ENCODE results near the gene NPLOC4. TPM values are rescaled to one million over a fixed set of nuclear protein-coding genes. Genes with fewer than 3 reads are reported as not detected.

The NPLOC4 gene
- total and polyA plus RNA-seq, 2 of the 13 experiments (the other 11 are each of a cell fraction or from before 2014, with no cell fraction given): 57.0 to 97.0 TPM

DNA sequence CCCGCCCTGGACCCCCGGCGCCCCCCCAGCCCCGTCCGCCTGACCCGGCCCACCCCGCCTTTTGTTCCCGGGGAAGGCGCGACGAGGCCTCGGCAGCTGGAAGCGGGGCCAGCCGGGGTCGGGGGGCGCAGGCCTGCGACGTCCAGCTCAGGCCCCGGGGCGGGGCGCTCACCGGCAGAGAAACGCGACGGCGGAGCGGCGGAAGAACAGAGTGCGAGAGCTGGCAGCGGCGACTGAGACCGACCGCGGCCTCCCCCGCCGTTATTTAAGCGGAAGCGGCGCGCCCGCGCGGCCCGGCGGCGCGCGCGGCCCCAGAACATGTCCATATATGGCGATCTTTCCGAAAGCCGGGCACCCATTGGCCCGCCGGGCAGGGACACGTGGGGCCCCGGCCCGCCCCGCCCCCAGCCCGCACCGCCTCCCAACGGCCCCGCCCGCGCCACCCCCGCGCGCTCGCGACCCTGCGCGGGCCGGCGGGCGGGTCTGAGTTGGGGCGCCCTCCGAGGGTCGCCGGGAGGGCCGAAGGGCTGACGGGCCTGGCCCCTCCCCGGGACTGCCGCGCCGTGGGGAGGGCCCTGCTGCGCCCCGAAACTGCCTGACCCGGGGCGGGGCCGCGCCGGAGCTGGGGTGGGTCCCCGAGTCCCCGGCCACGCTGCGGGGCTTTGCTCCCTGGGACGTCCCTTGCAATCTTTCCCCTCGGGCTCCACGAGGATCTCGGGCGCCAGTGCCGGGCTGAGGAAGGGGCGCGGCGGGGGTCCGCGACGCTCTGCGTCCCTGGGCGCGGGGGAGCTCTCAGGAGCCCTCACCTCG, 124.1 kb downstream of the NPLOC4 start, which contains the start of gene ACTG1 (continued):
- peak; percentile 65; the same call in 1 of the 2 replicates for TF ChIP-seq CHD4 (IDR thresholded peaks at IDR 0.05; ENCODE audit: borderline replicate concordance, low read length)
- TF ChIP-seq THYN1 (CRISPR knock-in tag; IDR thresholded peaks at IDR 0.05; ENCODE audit: borderline replicate concordance, low read depth): no peak
- peak; percentile 87; the same call in 1 of the 2 replicates for TF ChIP-seq ZNF773 (CRISPR knock-in tag; IDR thresholded peaks at IDR 0.05; ENCODE audit: borderline replicate concordance)
- TF ChIP-seq, protein P1, sequence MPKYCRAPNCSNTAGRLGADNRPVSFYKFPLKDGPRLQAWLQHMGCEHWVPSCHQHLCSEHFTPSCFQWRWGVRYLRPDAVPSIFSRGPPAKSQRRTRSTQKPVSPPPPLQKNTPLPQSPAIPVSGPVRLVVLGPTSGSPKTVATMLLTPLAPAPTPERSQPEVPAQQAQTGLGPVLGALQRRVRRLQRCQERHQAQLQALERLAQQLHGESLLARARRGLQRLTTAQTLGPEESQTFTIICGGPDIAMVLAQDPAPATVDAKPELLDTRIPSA (CRISPR knock-in tag; IDR thresholded peaks at IDR 0.05; ENCODE audit: borderline replicate concordance): 0 out of 2 replicates have a peak, but pooled peaks have one; percentile 62
- TF ChIP-seq ZNF33B (CRISPR knock-in tag; IDR thresholded peaks at IDR 0.05): no peak
- peak; percentile 67; the same call in 1 of the 2 replicates for TF ChIP-seq NFYC (CRISPR knock-in tag; IDR thresholded peaks at IDR 0.05)
- no peak for TF ChIP-seq ZNF7 (CRISPR knock-in tag; IDR thresholded peaks at IDR 0.05)
- TF ChIP-seq ZNF629 (CRISPR knock-in tag; conservative IDR thresholded peaks at IDR 0.05): 0 out of 2 replicates have a peak, but pooled peaks have one; percentile 24
- TF ChIP-seq REL (CRISPR knock-in tag; conservative IDR thresholded peaks at IDR 0.05): 0 out of 2 replicates have a peak, but pooled peaks have one; percentile 65
- TF ChIP-seq TEAD3 (CRISPR knock-in tag; optimal IDR thresholded peaks at IDR 0.05; ENCODE audit: borderline replicate concordance): no peak
- no peak for TF ChIP-seq ZNF549 (CRISPR knock-in tag; IDR thresholded peaks at IDR 0.05)
- TF ChIP-seq MXD4 (CRISPR knock-in tag; IDR thresholded peaks at IDR 0.05): 0 out of 2 replicates have a peak, but pooled peaks have one; percentile 10
- TF ChIP-seq, protein P2, sequence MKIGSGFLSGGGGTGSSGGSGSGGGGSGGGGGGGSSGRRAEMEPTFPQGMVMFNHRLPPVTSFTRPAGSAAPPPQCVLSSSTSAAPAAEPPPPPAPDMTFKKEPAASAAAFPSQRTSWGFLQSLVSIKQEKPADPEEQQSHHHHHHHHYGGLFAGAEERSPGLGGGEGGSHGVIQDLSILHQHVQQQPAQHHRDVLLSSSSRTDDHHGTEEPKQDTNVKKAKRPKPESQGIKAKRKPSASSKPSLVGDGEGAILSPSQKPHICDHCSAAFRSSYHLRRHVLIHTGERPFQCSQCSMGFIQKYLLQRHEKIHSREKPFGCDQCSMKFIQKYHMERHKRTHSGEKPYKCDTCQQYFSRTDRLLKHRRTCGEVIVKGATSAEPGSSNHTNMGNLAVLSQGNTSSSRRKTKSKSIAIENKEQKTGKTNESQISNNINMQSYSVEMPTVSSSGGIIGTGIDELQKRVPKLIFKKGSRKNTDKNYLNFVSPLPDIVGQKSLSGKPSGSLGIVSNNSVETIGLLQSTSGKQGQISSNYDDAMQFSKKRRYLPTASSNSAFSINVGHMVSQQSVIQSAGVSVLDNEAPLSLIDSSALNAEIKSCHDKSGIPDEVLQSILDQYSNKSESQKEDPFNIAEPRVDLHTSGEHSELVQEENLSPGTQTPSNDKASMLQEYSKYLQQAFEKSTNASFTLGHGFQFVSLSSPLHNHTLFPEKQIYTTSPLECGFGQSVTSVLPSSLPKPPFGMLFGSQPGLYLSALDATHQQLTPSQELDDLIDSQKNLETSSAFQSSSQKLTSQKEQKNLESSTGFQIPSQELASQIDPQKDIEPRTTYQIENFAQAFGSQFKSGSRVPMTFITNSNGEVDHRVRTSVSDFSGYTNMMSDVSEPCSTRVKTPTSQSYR (CRISPR knock-in tag; IDR thresholded peaks at IDR 0.05; ENCODE audit: borderline replicate concordance): no peak
- 0 out of 2 replicates have a peak, but pooled peaks have one; percentile 56 for TF ChIP-seq BRCA1 (CRISPR knock-in tag; IDR thresholded peaks at IDR 0.05)
- TF ChIP-seq, protein P3, sequence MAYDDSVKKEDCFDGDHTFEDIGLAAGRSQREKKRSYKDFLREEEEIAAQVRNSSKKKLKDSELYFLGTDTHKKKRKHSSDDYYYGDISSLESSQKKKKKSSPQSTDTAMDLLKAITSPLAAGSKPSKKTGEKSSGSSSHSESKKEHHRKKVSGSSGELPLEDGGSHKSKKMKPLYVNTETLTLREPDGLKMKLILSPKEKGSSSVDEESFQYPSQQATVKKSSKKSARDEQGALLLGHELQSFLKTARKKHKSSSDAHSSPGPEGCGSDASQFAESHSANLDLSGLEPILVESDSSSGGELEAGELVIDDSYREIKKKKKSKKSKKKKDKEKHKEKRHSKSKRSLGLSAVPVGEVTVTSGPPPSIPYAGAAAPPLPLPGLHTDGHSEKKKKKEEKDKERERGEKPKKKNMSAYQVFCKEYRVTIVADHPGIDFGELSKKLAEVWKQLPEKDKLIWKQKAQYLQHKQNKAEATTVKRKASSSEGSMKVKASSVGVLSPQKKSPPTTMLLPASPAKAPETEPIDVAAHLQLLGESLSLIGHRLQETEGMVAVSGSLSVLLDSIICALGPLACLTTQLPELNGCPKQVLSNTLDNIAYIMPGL (CRISPR knock-in tag; IDR thresholded peaks at IDR 0.05; ENCODE audit: borderline replicate concordance in 1 of 2, low read depth in 1 of 2): peak; percentile 33 to 47; a peak in 2 of 4 replicates
- no peak; the same call in 1 of the 2 replicates for TF ChIP-seq SMYD3 (CRISPR knock-in tag; IDR thresholded peaks at IDR 0.05)
- peak; percentile 85; the same call in 1 of the 2 replicates for TF ChIP-seq HOXD1 (CRISPR knock-in tag; IDR thresholded peaks at IDR 0.05)
- TF ChIP-seq, protein P4, sequence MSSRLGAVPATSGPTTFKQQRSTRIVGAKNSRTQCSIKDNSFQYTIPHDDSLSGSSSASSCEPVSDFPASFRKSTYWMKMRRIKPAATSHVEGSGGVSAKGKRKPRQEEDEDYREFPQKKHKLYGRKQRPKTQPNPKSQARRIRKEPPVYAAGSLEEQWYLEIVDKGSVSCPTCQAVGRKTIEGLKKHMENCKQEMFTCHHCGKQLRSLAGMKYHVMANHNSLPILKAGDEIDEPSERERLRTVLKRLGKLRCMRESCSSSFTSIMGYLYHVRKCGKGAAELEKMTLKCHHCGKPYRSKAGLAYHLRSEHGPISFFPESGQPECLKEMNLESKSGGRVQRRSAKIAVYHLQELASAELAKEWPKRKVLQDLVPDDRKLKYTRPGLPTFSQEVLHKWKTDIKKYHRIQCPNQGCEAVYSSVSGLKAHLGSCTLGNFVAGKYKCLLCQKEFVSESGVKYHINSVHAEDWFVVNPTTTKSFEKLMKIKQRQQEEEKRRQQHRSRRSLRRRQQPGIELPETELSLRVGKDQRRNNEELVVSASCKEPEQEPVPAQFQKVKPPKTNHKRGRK (CRISPR knock-in tag; IDR thresholded peaks at IDR 0.05): no peak
- TF ChIP-seq, protein P5, sequence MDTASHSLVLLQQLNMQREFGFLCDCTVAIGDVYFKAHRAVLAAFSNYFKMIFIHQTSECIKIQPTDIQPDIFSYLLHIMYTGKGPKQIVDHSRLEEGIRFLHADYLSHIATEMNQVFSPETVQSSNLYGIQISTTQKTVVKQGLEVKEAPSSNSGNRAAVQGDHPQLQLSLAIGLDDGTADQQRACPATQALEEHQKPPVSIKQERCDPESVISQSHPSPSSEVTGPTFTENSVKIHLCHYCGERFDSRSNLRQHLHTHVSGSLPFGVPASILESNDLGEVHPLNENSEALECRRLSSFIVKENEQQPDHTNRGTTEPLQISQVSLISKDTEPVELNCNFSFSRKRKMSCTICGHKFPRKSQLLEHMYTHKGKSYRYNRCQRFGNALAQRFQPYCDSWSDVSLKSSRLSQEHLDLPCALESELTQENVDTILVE (CRISPR knock-in tag; IDR thresholded peaks at IDR 0.05): no peak; the same call in none of the 2 replicates
- TF ChIP-seq SSRP1 (CRISPR knock-in tag; IDR thresholded peaks at IDR 0.05): no peak
- TF ChIP-seq ZNF768 (CRISPR knock-in tag; IDR thresholded peaks at IDR 0.05): peak; percentile 69

Measured in HepG2 (cell line).